ENCODE measurements around the gene FGD3. TPM values are rescaled to one million over a fixed set of nuclear protein-coding genes. Genes with fewer than 3 reads are reported as not detected.

FGD3 gene
- total RNA-seq, 1 donor from 2014 or later: not detected

- no peak overlapping the region for H3K4me3 Mint-ChIP-seq (ENCODE audit: unreplicated experiment)
- peaks cover 3% of the 10 kb centered on the region for H3K4me1 Mint-ChIP-seq (ENCODE audit: unreplicated experiment)
- H3K9me3 Mint-ChIP-seq (ENCODE audit: unreplicated experiment): no peaks in the 10 kb centered on the region
- peaks cover 37% of the 10 kb centered on the region for H3K27me3 Mint-ChIP-seq (ENCODE audit: unreplicated experiment)
- no peak overlapping the region for H3K27ac Mint-ChIP-seq (ENCODE audit: unreplicated experiment)
- H3K36me3 Mint-ChIP-seq (ENCODE audit: unreplicated experiment): no peaks in the 10 kb centered on the region
- no peak for DNase-seq (ENCODE audit: extremely low spot score, unreplicated experiment)
- TF ChIP-seq, protein P1, sequence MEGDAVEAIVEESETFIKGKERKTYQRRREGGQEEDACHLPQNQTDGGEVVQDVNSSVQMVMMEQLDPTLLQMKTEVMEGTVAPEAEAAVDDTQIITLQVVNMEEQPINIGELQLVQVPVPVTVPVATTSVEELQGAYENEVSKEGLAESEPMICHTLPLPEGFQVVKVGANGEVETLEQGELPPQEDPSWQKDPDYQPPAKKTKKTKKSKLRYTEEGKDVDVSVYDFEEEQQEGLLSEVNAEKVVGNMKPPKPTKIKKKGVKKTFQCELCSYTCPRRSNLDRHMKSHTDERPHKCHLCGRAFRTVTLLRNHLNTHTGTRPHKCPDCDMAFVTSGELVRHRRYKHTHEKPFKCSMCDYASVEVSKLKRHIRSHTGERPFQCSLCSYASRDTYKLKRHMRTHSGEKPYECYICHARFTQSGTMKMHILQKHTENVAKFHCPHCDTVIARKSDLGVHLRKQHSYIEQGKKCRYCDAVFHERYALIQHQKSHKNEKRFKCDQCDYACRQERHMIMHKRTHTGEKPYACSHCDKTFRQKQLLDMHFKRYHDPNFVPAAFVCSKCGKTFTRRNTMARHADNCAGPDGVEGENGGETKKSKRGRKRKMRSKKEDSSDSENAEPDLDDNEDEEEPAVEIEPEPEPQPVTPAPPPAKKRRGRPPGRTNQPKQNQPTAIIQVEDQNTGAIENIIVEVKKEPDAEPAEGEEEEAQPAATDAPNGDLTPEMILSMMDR (IDR thresholded peaks at IDR 0.05): no peak
Observed at GRCh38 chr9:92950359-92950955, 3.1 kb downstream of the FGD3 start.

DNA sequence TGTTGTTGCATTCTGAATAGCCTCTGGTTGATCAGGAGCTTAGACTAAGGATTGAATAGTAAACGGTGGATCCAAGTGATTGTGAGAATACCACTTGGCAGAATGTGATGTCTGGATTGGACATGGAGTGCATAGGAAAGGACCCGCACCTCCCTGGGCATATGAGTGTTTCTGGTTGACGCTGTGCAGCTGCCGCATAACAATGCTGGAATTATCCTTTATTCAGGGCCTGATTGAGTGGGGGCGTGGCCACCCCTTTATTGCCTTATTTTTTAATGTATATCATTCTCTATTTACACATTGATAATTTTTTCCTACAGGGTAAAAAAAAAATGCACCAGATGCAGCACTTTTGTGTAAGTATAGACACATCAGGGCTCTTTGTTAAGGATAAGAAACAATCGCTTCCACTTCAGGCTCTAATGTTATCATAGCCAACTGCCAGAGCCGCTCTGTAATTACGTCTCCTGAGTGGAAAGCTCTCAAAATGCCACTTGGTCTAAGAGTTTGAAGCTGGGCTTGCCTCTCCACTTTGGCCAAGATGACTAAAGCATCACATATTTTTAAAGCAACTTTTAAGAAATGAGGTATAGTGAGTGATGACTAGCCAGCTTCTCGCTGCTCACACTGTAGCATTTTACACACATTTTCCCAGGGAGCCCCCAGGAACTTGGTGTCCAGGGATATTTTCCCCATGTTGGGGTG, 5.7 kb downstream of the FGD3 start:
- Mint-ChIP-seq H3K4me3 (ENCODE audit: unreplicated experiment) (no peak overlapping the region), H3K27me3 (ENCODE audit: unreplicated experiment) (peaks cover 32% of the 10 kb centered on the region), H3K4me1 (ENCODE audit: unreplicated experiment) (no peaks in the 10 kb centered on the region), H3K9me3 (ENCODE audit: unreplicated experiment) (no peaks in the 10 kb centered on the region), H3K36me3 (ENCODE audit: unreplicated experiment) (no peaks in the 10 kb centered on the region), H3K27ac (ENCODE audit: unreplicated experiment) (no peak overlapping the region)
- TF ChIP-seq, protein P1 (IDR thresholded peaks at IDR 0.05): no peak
- DNase-seq (ENCODE audit: extremely low spot score, unreplicated experiment): no peak

DNA sequence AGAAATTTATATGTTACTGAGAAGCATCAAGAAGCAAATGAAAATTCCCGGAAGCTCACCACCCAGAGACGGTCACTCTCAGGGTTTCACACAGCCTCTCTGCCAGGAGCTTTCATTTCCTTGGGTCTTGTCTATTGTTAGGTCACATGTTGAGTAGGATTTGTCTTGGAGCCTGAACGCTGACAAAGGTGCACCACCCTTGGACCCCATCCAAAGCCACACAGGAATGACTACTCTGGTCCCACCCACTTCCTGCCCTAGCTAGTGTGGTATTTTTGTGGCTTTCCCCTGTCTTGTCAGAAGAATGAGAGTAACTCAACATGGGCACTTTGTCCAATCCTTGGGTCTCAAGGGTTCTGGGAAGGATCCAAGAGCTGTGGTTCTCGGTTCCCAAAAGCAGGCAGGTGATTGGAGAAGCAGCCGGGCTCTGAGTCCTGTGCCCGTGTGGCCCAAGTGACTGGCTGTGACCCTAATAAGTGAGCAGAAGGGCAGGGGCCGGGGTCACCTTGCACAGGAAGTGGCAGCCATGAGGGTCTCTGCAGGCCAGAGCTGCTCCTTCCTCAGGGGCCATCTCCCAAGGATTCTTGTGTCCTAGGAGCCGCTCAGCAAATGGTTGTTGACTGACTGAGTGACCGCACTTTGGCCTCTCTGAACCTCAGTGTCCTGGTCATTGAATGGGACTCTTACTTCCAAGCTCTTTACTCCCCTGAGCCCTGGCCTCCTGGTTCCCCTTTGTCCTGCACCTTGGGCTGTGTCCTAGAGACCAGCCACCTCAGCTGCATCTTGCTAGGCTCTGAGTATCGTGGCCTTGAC, 6.9 kb downstream of the FGD3 start:
- peaks cover 28% of the 10 kb centered on the region for H3K27me3 Mint-ChIP-seq (ENCODE audit: unreplicated experiment)
- TF ChIP-seq, protein P1 (IDR thresholded peaks at IDR 0.05): no peak
- H3K27ac Mint-ChIP-seq (ENCODE audit: unreplicated experiment): no peak overlapping the region
- no peak for DNase-seq (ENCODE audit: extremely low spot score, unreplicated experiment)
- no peak overlapping the region for H3K4me3 Mint-ChIP-seq (ENCODE audit: unreplicated experiment)
- no peaks in the 10 kb centered on the region for H3K36me3 Mint-ChIP-seq (ENCODE audit: unreplicated experiment)
- H3K4me1 Mint-ChIP-seq (ENCODE audit: unreplicated experiment): no peaks in the 10 kb centered on the region
- H3K9me3 Mint-ChIP-seq (ENCODE audit: unreplicated experiment): no peaks in the 10 kb centered on the region

GRCh38 chr9:92954886-92955285, 7.6 kb downstream of the FGD3 start:
- TF ChIP-seq, protein P1 (IDR thresholded peaks at IDR 0.05): no peak
- H3K9me3 Mint-ChIP-seq (ENCODE audit: unreplicated experiment): no peaks in the 10 kb centered on the region
- no peaks in the 10 kb centered on the region for H3K4me1 Mint-ChIP-seq (ENCODE audit: unreplicated experiment)
- H3K4me3 Mint-ChIP-seq (ENCODE audit: unreplicated experiment): no peak overlapping the region
- no peak overlapping the region for H3K27ac Mint-ChIP-seq (ENCODE audit: unreplicated experiment)
- DNase-seq (ENCODE audit: extremely low spot score, unreplicated experiment): no peak
- H3K27me3 Mint-ChIP-seq (ENCODE audit: unreplicated experiment): peaks cover 23% of the 10 kb centered on the region
- no peaks in the 10 kb centered on the region for H3K36me3 Mint-ChIP-seq (ENCODE audit: unreplicated experiment)
